GM12878 (cell line): ENCODE data around the gene NR1I3. TPM values are rescaled to one million over a fixed set of nuclear protein-coding genes. Genes with fewer than 3 reads are reported as not detected.

ENCODE experiments used
- ATAC-seq: fragments of 200-7000 bp; cut with Tn5 transposase; 3 replicates; pipeline ENCODE4 v1.9.1; 2020; ENCODE audit warnings: mild to moderate bottlenecking, moderate library complexity
- BruUV-seq: library from RNA; stranded (reverse); fragments of 400-500 nt; replicated peaks from 2 replicates; lab custom pipeline; 2021; lab: Mats Ljungman, UMichigan
- CTCF ChIA-PET: fragments of 300-600 bp; sonication (Branson Sonifier 250); formaldehyde crosslinking; extraction: SDS; loops from one replicate; lab custom pipeline; 2021; ENCODE audit warnings: inconsistent platforms; lab: Yijun Ruan, JAX
- POLR2A ChIA-PET: fragments of 350-600 bp; formaldehyde crosslinking; extraction: SDS; loops from one replicate; lab custom pipeline; 2021; ENCODE audit warnings: inconsistent platforms; lab: Charles Lee
- RAD21 ChIA-PET: fragments of 300-600 bp; sonication (Branson Sonifier 250); formaldehyde crosslinking; loops from one replicate; lab custom pipeline; 2023; ENCODE audit warnings: antibody characterized with exemption; ENCODE audit not compliant: unreplicated experiment; lab: Charles Lee
- SMC1A ChIA-PET: fragments of 300-600 bp; sonication (Branson Sonifier 250); formaldehyde crosslinking; loops from one replicate; lab custom pipeline; 2023; ENCODE audit not compliant: unreplicated experiment, uncharacterized antibody; lab: Charles Lee
- DNase-seq: peaks from one replicate; pipeline ENCODE4 v3.0.0-alpha.2; 2011; ENCODE audit warnings: low read depth, low spot score
- FAIRE-seq: peaks from 3 replicates; lab custom pipeline; 2011; peaks lifted over from hg19 to GRCh38; lab: Jason Lieb, UNC
- H2AFZ ChIP-seq: 2 replicates; pipeline ENCODE4 v1.6.0; 2011; ENCODE audit warnings: low read depth, low read length, control low read depth; ENCODE audit not compliant: control insufficient read depth
- H3K27ac ChIP-seq: 2 replicates; pipeline ENCODE4 v1.5.1; 2011; ENCODE audit warnings: control low read depth; ENCODE audit not compliant: control insufficient read depth, insufficient read depth
- H3K27me3 ChIP-seq, 2 experiments: replicated peaks in 1 of 2; 2 replicates each; pipeline versions ENCODE4 v1.6.0 to v1.6.1; 2011; ENCODE audit warnings: low read length in 1 of 2; ENCODE audit not compliant: control insufficient read depth in 2 of 2, insufficient read depth in 2 of 2
- H3K36me3 ChIP-seq, 2 experiments: 2 replicates each; pipeline ENCODE4 v1.5.1; 2011; ENCODE audit warnings: low read length in 1 of 2; ENCODE audit not compliant: control insufficient read depth in 2 of 2, insufficient read depth in 2 of 2
- H3K4me1 ChIP-seq: 2 replicates; pipeline ENCODE4 v1.6.1; 2011; ENCODE audit warnings: mild to moderate bottlenecking, low read length, moderate library complexity, mixed read lengths; ENCODE audit not compliant: control insufficient read depth, insufficient read depth
- H3K4me2 ChIP-seq: 2 replicates; pipeline ENCODE4 v1.6.0; 2011; ENCODE audit warnings: control low read depth; ENCODE audit not compliant: control insufficient read depth, insufficient read depth
- H3K4me3 ChIP-seq: fragments of 200-600 bp; sonication (generic); 2 replicates; pipeline ENCODE4 v1.5.1; 2016
- H3K79me2 ChIP-seq: 2 replicates; pipeline ENCODE4 v1.6.0; 2011; ENCODE audit warnings: low read length; ENCODE audit not compliant: control insufficient read depth, insufficient read depth
- H3K9ac ChIP-seq: 2 replicates; pipeline ENCODE4 v1.8.0; 2011; ENCODE audit warnings: low read length, control low read depth, mixed read lengths; ENCODE audit not compliant: control insufficient read depth, insufficient read depth
- H3K9me3 ChIP-seq: replicated peaks from 3 replicates; pipeline ENCODE4 v1.5.1; 2011; ENCODE audit warnings: mild to moderate bottlenecking, low read length; ENCODE audit not compliant: control insufficient read depth, insufficient read depth
- H4K20me1 ChIP-seq: 2 replicates; pipeline ENCODE4 v1.6.0; 2011; ENCODE audit not compliant: control insufficient read depth, insufficient read depth
- MYC ChIP-seq: IDR thresholded peaks from 2 replicates; pipeline ENCODE4 v1.6.1; 2011; ENCODE audit warnings: mild to moderate bottlenecking, low read length, moderate library complexity, inconsistent platforms; ENCODE audit not compliant: insufficient read depth, insufficient replicate concordance, insufficient read length, severe bottlenecking
- STAT3 ChIP-seq: IDR thresholded peaks from 2 replicates; pipeline ENCODE4 v1.6.1; 2011; ENCODE audit warnings: low read depth, low read length, improper control_type of control experiment
- TAF1 ChIP-seq: IDR thresholded peaks from 2 replicates; pipeline ENCODE4 v1.6.1; 2011; ENCODE audit warnings: mild to moderate bottlenecking, low read depth, low read length, borderline replicate concordance
- ZNF274 ChIP-seq: IDR thresholded peaks from one replicate; pipeline ENCODE4 v1.8.0; 2011; ENCODE audit not compliant: insufficient read length, insufficient read depth
- ZNF622 ChIP-seq: fragments of 450-650 bp; IDR thresholded peaks from 2 replicates; pipeline ENCODE4 v1.6.1; 2017; ENCODE audit warnings: mild to moderate bottlenecking, inconsistent platforms
- WGBS: methylation state at CpG from one replicate; pipeline ENCODE4 v1.1.6; 2016; ENCODE audit warnings: low lambda C conversion rate; ENCODE audit not compliant: insufficient replicate concordance, insufficient coverage; ENCODE audit errors: missing lambda C conversion rate; 5-methylcytosine and 5-hydroxymethylcytosine counted together
- in situ Hi-C: fragments of 300-500 bp; cut with MboI; formaldehyde crosslinking; loops from 9 replicates; pipeline ENCODE4 v1.14.3; 2018; ENCODE audit warnings: mixed read lengths
- intact Hi-C: fragments of 100-400 bp; cut with micrococcal nuclease; formaldehyde crosslinking; loops from one replicate; pipeline ENCODE4 v1.14.2; 2022; ENCODE audit not compliant: unreplicated experiment
- polyA plus RNA-seq, 11 experiments: library from polyadenylated mRNA; depleted of rRNA in 4 of 11; unstranded in 6 of 11; stranded (reverse) in 5 of 11; fragments of >200 nt; fragmentation: Nextera tagmentation in 4 of 11; fragmentation: Illumina TruSeq in 1 of 11; extraction: Ambion mirVana in 4 of 11; extraction: Trizol in 1 of 11; gene quantifications; 1 replicate in 1 of 11; 2 replicates in 10 of 11; pipeline versions ENCODE4 v1.2.1 to v1.2.3, GENCODE V29; 2011 to 2016; ENCODE audit warnings: inconsistent platforms in 2 of 11, missing spikeins in 2 of 11, low read depth in 1 of 11
- total RNA-seq, 4 experiments: library from RNA; depleted of rRNA in 3 of 4; stranded (reverse); fragments of >200 nt in 3 of 4; fragmentation: Illumina TruSeq in 1 of 4; extraction: Trizol in 1 of 4; gene quantifications; 2 replicates each; pipeline versions ENCODE4 v1.2.1 to v1.2.3, GENCODE V29; 2013 to 2021

NR1I3 gene
- total and polyA plus RNA-seq, 10 of the 15 experiments (the other 5 are each of a cell fraction or from before 2014, with no cell fraction given): 0.13 to 0.52 (median 0.24) TPM; not detected in 7

DNA sequence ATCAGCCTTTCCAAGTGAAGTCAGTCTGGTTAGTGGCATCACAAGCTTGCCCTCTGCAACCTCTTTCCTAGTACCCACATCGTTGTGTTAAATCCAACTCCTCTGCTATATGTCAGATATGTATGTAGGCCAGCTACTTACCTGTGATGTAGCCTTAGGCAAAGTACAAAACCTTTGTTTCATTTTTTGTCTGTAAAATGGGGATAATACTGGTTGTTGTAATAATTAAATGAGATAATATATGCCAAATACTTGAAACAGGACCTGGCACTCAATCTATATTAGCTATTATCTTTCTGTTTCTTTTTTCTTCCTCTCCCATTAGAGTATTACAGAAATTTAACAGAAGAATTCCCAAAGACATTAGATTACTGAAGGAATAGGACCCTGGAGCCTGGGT, 21.8 kb upstream of the NR1I3 start:
- Histone ChIP-seq H4K20me1 (no peaks in the 10 kb centered on the region), H2AFZ (no peak overlapping the region), H3K4me1 (peaks cover 13% of the 10 kb centered on the region), H3K4me2 (no peak overlapping the region), H3K9ac (no peak overlapping the region), H3K27me3 (peaks cover 0 to 5% of the 10 kb centered on the region in 2 experiments; a peak in 1 of 4 replicates), H3K27ac (no peak overlapping the region), H3K36me3 (no peaks in the 10 kb centered on the region), H3K4me3 (no peak overlapping the region), H3K9me3 (peaks cover 7% of the 10 kb centered on the region; the same call in 1 of the 3 replicates), H3K79me2 (no peaks in the 10 kb centered on the region)
- intact Hi-C loops: no loop called here
- SMC1A ChIA-PET: interaction anchor here (0.6 to 2.5 kb wide), 8 partner anchors 11 to 175 kb away, joined by 3 to 10 read pairs (median 4); partner anchors contain the start of gene TOMM40L
- BruUV-seq: no TSS peak
- DNase-seq (no peak), FAIRE-seq (no peak), ATAC-seq (no peak)
- CTCF ChIA-PET: interaction anchor here (2.1 to 4.0 kb wide), 2 partner anchors 31 to 35 kb away, joined by 5 to 16 read pairs; no protein-coding TSS in a partner anchor
- no peak for TF ChIP-seq MYC
- TF ChIP-seq ZNF622: no peak
- no peak for TF ChIP-seq ZNF274
- RAD21 ChIA-PET: no interaction called here
- WGBS: 54% methylated on average over 1 of the region's 1 CpG
- POLR2A ChIA-PET: interaction anchor here (0.6 to 1.6 kb wide), 4 partner anchors 11 to 94 kb away, joined by 3 to 4 read pairs (median 3); partner anchors contain the start of gene PPOX
- in situ Hi-C loops: no loop called here

GRCh38 chr1:161259345-161259702, 21.3 kb upstream of the NR1I3 start:
- in situ Hi-C loops (no loop called here), intact Hi-C loops (no loop called here)
- no TSS peak for BruUV-seq
- peaks cover 0 to 5% of the 10 kb centered on the region in 2 experiments; a peak in 1 of 4 replicates for H3K27me3 ChIP-seq
- ChIA-PET POLR2A (interaction anchor here (0.9 to 1.6 kb wide), 3 partner anchors 10 to 93 kb away, joined by 3 to 4 read pairs (median 3); partner anchors contain the start of gene PPOX), CTCF (interaction anchor here (4.0 kb wide), 1 partner anchor 32 kb away, joined by 16 read pairs; no protein-coding TSS in a partner anchor), SMC1A (interaction anchor here (0.6 to 2.5 kb wide), 4 partner anchors 11 to 80 kb away, joined by 3 to 10 read pairs (median 4); no protein-coding TSS in a partner anchor), RAD21 (interaction anchor here (1.8 kb wide), 1 partner anchor 33 kb away, joined by 6 read pairs; the partner anchor contains the start of gene TOMM40L)
- H3K4me1 ChIP-seq: peaks cover 13% of the 10 kb centered on the region
- H4K20me1 ChIP-seq: no peaks in the 10 kb centered on the region
- H3K9me3 ChIP-seq: peaks cover 7% of the 10 kb centered on the region; the same call in 1 of the 3 replicates
- H3K4me2 ChIP-seq: no peak overlapping the region
- ATAC-seq: no peak
- 56% methylated on average over 6 of the region's 6 CpGs for WGBS
- no peak for FAIRE-seq
- no peak overlapping the region for H3K4me3 ChIP-seq
- no peaks in the 10 kb centered on the region for H3K79me2 ChIP-seq
- H3K36me3 ChIP-seq: no peaks in the 10 kb centered on the region
- H3K27ac ChIP-seq: no peak overlapping the region
- H2AFZ ChIP-seq: no peak overlapping the region
- TF ChIP-seq STAT3 (no peak), TAF1 (no peak)
- H3K9ac ChIP-seq: no peak overlapping the region
- no peak for DNase-seq
